Stimulated activated effector memory CD8-positive, alpha-beta T cell treated with anti-CD3 and anti-CD28 coated beads, Interleukin-12 subunit alpha, Interleukin-12 subunit beta, amount 100 ng/mL, for 72 hours (primary cell): ENCODE data around the gene GAPDH.
"Not testable (repeated sequence)": the region's sequence is repeated elsewhere in the genome, so short reads cannot be mapped to it uniquely, and the experiment has no call there.

ENCODE experiments used
- ATAC-seq: fragments of 150-1000 bp; cut with Tn5 transposase; 2 replicates; pipeline ENCODE4 v1.10.0; 2021
- DNase-seq, 2 donors: peaks; one replicate each; pipeline ENCODE4 v3.0.0; 2021 to 2022; ENCODE audit warnings: low spot score in 2 of 2
- H3K27ac Mint-ChIP-seq: one replicate; pipeline ENCODE4 v1.8.0; 2022; ENCODE audit warnings: mild to moderate bottlenecking, mixed read lengths
- H3K36me3 Mint-ChIP-seq: one replicate; pipeline ENCODE4 v1.8.0; 2022; ENCODE audit warnings: mild to moderate bottlenecking, mixed read lengths
- H3K4me1 Mint-ChIP-seq: one replicate; pipeline ENCODE4 v1.8.0; 2022; ENCODE audit warnings: mixed read lengths
- H3K4me3 Mint-ChIP-seq: one replicate; pipeline ENCODE4 v1.8.0; 2022; ENCODE audit warnings: mild to moderate bottlenecking, mixed read lengths
- H3K9me3 Mint-ChIP-seq: one replicate; pipeline ENCODE4 v1.8.0; 2022; ENCODE audit warnings: mixed read lengths

The GAPDH gene

DNA sequence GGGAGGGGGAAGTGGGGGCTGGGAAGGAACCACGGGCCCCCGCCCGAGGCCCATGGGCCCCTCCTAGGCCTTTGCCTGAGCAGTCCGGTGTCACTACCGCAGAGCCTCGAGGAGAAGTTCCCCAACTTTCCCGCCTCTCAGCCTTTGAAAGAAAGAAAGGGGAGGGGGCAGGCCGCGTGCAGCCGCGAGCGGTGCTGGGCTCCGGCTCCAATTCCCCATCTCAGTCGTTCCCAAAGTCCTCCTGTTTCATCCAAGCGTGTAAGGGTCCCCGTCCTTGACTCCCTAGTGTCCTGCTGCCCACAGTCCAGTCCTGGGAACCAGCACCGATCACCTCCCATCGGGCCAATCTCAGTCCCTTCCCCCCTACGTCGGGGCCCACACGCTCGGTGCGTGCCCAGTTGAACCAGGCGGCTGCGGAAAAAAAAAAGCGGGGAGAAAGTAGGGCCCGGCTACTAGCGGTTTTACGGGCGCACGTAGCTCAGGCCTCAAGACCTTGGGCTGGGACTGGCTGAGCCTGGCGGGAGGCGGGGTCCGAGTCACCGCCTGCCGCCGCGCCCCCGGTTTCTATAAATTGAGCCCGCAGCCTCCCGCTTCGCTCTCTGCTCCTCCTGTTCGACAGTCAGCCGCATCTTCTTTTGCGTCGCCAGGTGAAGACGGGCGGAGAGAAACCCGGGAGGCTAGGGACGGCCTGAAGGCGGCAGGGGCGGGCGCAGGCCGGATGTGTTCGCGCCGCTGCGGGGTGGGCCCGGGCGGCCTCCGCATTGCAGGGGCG is at the start of gene GAPDH:
TSS of gene GAPDH (plus strand) at position 595 of the 772 bp plus-strand sequence. CDS start 316 bp downstream, outside the sequence.
- Mint-ChIP-seq H3K36me3 (peaks cover 100% of the 10 kb centered on the region), H3K27ac (peak within 1 kb of the TSS; percentile 100), H3K4me3 (peak within 1 kb of the TSS; percentile 99), H3K4me1 (peaks cover 67% of the 10 kb centered on the region), H3K9me3 (no peaks in the 10 kb centered on the region)
- peak; percentile 64 for ATAC-seq
- peak; percentile 82 to 96 for DNase-seq

DNA sequence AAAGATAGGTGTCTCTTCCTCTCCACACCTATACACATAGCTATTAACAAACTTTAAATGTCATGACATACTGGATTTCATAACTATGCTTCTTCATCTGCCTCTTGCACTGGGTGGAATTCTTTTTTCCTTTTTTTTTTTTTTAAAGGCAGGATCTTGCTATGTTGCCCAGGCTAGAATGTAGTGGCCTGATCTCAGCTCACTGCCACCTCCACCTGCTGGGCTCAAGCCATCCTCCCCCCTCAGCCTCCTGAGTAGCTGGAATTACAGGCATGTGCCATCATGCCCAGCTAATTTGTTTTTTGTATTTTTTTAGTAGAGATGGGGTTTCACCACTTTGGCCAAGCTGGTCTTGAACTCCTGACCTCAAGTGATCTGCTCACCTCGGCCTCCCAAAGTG is 46.1 kb upstream of the GAPDH start:
- no peak overlapping the region for H3K27ac Mint-ChIP-seq
- ATAC-seq: no peak
- H3K9me3 Mint-ChIP-seq: no peaks in the 10 kb centered on the region
- H3K4me1 Mint-ChIP-seq: peaks cover 8% of the 10 kb centered on the region
- no peak overlapping the region for H3K4me3 Mint-ChIP-seq
- no peak for DNase-seq
- H3K36me3 Mint-ChIP-seq: peaks cover 18% of the 10 kb centered on the region

GRCh38 chr12:6489449-6489848 is 44.9 kb upstream of the GAPDH start:
- H3K36me3 Mint-ChIP-seq: peaks cover 18% of the 10 kb centered on the region
- no peak overlapping the region for H3K4me3 Mint-ChIP-seq
- ATAC-seq: no peak
- no peaks in the 10 kb centered on the region for H3K9me3 Mint-ChIP-seq
- H3K4me1 Mint-ChIP-seq: peaks cover 9% of the 10 kb centered on the region
- no peak for DNase-seq
- H3K27ac Mint-ChIP-seq: no peak overlapping the region

GRCh38 chr12:6490673-6491072 is 43.6 kb upstream of the GAPDH start:
- not testable (repeated sequence) for H3K27ac Mint-ChIP-seq, ATAC-seq, DNase-seq, H3K4me3 Mint-ChIP-seq, H3K9me3 Mint-ChIP-seq
- Mint-ChIP-seq H3K36me3 (peaks cover 18% of the 10 kb centered on the region), H3K4me1 (peaks cover 20% of the 10 kb centered on the region)

GRCh38 chr12:6492838-6493496 is 41.4 kb upstream of the GAPDH start, which contains the start of gene MRPL51:
TSS of gene MRPL51 (minus strand) at chr12:6493262. CDS start at chr12:6493136, 126 bp downstream.
- Mint-ChIP-seq H3K36me3 (peaks cover 18% of the 10 kb centered on the region), H3K9me3 (no peaks in the 10 kb centered on the region), H3K27ac (peak within 1 kb of the TSS; percentile 98), H3K4me1 (peaks cover 27% of the 10 kb centered on the region), H3K4me3 (peak within 1 kb of the TSS; percentile 88)
- DNase-seq: peak; percentile 97 to 98
- ATAC-seq: peak; percentile 87

- ATAC-seq (peak; percentile 92), DNase-seq (peak; percentile 86 to 95)
- Mint-ChIP-seq H3K27ac (peak within 1 kb of the TSS; percentile 98), H3K4me1 (peaks cover 27% of the 10 kb centered on the region), H3K9me3 (no peaks in the 10 kb centered on the region), H3K4me3 (peak within 1 kb of the TSS; percentile 88), H3K36me3 (peaks cover 18% of the 10 kb centered on the region)
These were observed 40.6 kb upstream of the GAPDH start, which contains the start of gene NCAPD2 for GRCh38 chr12:6493497-6494257. TSS of gene NCAPD2 (plus strand) at chr12:6494102. CDS start at chr12:6495099, 997 bp downstream.

DNA sequence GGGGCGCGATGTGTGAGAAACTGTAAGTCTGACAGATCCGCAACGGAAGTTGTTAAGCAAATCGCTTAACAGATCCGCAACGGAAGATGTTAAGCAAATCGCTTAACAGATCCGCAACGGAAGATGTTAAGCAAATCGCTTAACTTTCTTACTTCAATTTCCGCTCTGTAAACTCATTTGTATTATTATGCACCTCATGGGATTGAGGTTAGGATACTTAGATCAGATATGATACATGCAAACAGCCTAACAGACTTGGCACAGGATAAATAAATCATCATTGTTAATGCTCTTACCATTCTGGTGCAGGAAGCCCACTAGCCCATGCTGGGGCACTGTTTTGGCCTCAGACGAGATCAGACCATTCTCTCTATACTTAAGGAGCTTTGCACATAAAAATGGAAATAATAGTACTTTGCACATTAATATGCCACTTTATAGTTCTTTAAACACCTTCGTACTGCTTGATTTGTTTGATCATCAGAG is 40.0 kb upstream of the GAPDH start:
- Mint-ChIP-seq H3K36me3 (peaks cover 18% of the 10 kb centered on the region), H3K27ac (peak overlapping the region; percentile 98), H3K4me1 (peaks cover 27% of the 10 kb centered on the region), H3K4me3 (peak overlapping the region; percentile 88), H3K9me3 (no peaks in the 10 kb centered on the region)
- no peak for DNase-seq
- peak; percentile 55 for ATAC-seq

GRCh38 chr12:6494968-6495367 is 39.3 kb upstream of the GAPDH start:
- ATAC-seq: no peak
- Mint-ChIP-seq H3K9me3 (no peaks in the 10 kb centered on the region), H3K4me3 (peak overlapping the region; percentile 88), H3K27ac (peak overlapping the region; percentile 98), H3K4me1 (peaks cover 27% of the 10 kb centered on the region), H3K36me3 (peaks cover 18% of the 10 kb centered on the region)
- DNase-seq: no peak

DNA sequence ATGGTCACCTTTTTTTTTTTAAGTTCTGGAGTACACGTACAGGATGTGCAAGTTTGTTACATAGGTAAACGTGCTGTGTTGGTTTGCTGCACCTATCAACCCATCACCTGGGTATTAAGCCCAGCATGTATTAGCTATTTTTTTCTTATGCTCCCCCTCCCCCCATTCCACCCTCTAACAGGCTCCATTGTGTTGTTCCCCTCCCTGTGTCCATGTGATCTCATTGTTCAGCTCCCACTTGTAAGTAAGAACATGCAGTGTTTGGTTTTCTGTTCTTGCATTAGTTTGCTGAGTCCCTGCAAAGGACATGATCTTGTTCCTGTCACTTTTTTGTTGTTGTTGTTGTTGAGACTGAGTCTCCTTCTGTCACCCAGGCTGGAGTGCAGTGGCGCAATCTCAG is 37.0 kb upstream of the GAPDH start:
- not testable (repeated sequence) for H3K9me3 Mint-ChIP-seq, ATAC-seq, H3K36me3 Mint-ChIP-seq, DNase-seq, H3K27ac Mint-ChIP-seq, H3K4me3 Mint-ChIP-seq
- H3K4me1 Mint-ChIP-seq: peaks cover 22% of the 10 kb centered on the region

DNA sequence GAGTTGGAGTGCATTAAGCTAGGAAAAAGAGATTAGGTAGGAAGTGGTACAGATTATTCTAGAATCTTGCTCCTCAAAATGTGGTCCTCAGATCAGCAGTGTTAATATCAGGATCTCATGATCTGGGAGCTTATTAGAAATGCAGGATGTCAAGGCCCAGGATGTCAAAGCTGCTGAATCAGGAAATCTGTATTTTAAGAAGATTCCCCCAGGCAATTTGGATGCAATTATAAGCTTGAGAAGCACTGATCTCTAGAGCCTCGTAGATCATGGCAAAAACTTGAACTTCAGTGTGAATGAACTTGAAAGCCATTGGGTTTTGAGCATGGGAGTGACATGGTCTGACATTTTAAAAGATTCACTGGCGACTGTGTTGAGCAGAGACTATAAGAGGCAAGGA is 33.9 kb upstream of the GAPDH start:
- peaks cover 8% of the 10 kb centered on the region for H3K4me1 Mint-ChIP-seq
- no peak overlapping the region for H3K27ac Mint-ChIP-seq
- peaks cover 14% of the 10 kb centered on the region for H3K36me3 Mint-ChIP-seq
- H3K4me3 Mint-ChIP-seq: no peak overlapping the region
- ATAC-seq (no peak), DNase-seq (no peak)
- no peaks in the 10 kb centered on the region for H3K9me3 Mint-ChIP-seq

DNA sequence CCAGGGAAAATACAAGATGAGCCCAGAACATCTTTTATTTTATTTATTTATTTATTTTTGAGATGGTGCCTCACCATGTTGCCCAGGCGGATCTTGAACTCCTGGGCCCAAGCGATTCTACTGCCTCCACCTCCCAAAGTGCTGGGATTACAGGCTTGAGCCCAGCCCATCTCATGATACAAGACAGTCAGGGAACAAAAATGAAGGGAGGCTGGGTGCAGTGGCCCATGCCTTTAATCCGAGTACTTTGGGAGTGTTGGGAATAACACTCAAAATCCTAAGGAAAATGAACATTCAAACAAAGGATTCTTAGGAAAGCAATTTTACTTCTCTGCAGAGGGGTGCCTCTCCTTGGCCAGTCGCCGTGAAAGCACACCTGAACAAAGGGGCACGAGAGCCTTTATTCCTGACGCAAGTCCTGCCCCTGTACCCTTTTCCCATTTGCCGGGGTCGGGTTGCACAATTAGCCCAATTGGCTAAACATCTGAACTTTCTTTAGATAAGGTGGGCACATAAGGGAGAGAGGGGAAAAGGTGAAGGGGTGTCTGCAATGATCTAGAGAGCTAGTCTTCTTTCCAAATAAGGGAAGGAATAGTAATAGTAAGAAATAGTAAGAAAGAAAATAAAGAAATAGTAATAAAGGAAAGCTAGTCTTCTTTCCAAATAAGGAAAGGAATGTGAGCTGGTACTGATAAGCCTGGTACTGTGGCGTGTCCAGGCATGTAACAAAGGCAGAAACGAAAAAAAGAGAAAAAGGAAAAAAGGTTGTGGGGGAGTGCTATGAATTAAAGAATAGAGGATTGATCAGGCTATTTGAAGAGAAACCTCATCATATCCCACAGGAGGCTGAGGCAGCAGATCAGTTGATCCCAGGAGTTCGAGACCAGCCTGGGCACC is 27.0 kb upstream of the GAPDH start:
- ATAC-seq: no peak
- Mint-ChIP-seq H3K4me1 (no peaks in the 10 kb centered on the region), H3K27ac (no peak overlapping the region), H3K9me3 (no peaks in the 10 kb centered on the region), H3K4me3 (no peak overlapping the region), H3K36me3 (peaks cover 80% of the 10 kb centered on the region)
- DNase-seq: no peak

GRCh38 chr12:6508087-6508486 is 26.2 kb upstream of the GAPDH start:
- no peak overlapping the region for H3K27ac Mint-ChIP-seq
- no peak for ATAC-seq
- H3K36me3 Mint-ChIP-seq: peaks cover 88% of the 10 kb centered on the region
- no peaks in the 10 kb centered on the region for H3K9me3 Mint-ChIP-seq
- no peak overlapping the region for H3K4me3 Mint-ChIP-seq
- no peak for DNase-seq
- H3K4me1 Mint-ChIP-seq: no peaks in the 10 kb centered on the region

DNA sequence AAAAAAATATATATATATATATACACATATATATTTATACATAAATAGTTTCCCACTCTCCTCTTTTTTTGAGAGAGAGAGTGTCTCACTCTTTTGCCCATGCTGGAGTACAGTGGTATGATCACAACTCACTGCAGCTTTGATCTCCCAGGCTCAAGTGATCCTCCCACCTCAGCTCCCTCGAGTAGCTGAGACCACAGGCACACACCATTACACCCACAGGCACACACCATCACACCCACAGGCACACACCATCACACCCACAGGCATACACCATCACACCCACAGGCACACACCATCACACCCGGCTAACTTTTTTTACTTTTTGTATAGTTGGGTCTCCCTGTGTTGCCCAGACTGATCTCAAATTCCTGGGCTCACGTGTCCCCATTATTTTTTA is 14.1 kb upstream of the GAPDH start:
- Mint-ChIP-seq H3K4me3 (no peak overlapping the region), H3K36me3 (peaks cover 100% of the 10 kb centered on the region), H3K27ac (peak overlapping the region; percentile 72), H3K9me3 (no peaks in the 10 kb centered on the region), H3K4me1 (no peaks in the 10 kb centered on the region)
- no peak for DNase-seq
- no peak for ATAC-seq

- no peaks in the 10 kb centered on the region for H3K4me1 Mint-ChIP-seq
- DNase-seq: no peak
- no peaks in the 10 kb centered on the region for H3K9me3 Mint-ChIP-seq
- no peak overlapping the region for H3K27ac Mint-ChIP-seq
- peaks cover 100% of the 10 kb centered on the region for H3K36me3 Mint-ChIP-seq
- H3K4me3 Mint-ChIP-seq: no peak overlapping the region
- no peak for ATAC-seq
These were observed 12.1 kb upstream of the GAPDH start for GRCh38 chr12:6522193-6522592.
